C4-2B (cell line): Measurements from ENCODE around the gene PLGRKT.
"Not testable (repeated sequence)": the region's sequence is repeated elsewhere in the genome, so short reads cannot be mapped to it uniquely, and the experiment has no call there.

Experiments used
- H3K27ac ChIP-seq: fragments of 450-650 bp; 2 replicates; pipeline ENCODE4 v1.5.1; 2017
- ZFX ChIP-seq: fragments of 450-650 bp; IDR thresholded peaks from 2 replicates; pipeline ENCODE4 v1.6.1; 2017
- TF ChIP-seq, protein P1 (sequence below): fragments of 450-650 bp; conservative IDR thresholded peaks from 2 replicates; pipeline ENCODE4 v1.5.1; 2017; ENCODE audit warnings: mild to moderate bottlenecking

Gene PLGRKT

DNA sequence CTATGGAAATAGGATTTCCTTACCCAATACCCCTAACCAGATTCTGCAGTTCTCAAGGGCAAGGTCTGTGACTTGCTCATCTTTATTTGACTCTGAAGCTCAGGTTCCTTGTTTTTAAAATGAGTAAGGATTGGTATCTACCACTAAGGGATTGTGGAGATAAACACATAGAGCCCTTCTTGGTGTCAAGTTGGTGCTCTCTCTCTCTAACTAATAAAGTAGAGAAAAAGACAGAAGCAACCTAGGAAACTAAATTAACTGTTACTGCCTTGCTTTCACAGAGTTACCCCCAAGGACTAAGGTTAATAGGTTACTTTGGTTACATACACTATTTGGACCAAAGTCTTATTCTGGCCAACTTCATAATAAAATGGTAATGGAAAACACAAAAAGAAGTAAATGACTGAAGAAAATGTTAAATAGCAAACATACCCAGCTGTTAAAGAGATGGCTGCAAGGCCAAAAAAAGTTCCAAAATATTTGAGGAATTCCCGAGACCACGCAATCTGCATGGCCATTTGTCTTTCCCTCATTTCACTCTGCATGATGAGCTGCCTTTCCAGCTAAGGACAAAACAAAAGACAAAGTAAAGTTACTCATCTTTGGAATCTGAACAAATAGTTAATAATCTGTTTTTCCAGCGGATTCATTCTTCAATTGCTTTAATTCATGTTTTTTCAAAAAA, 76.3 kb downstream of the PLGRKT start:
- TF ChIP-seq, protein P1, sequence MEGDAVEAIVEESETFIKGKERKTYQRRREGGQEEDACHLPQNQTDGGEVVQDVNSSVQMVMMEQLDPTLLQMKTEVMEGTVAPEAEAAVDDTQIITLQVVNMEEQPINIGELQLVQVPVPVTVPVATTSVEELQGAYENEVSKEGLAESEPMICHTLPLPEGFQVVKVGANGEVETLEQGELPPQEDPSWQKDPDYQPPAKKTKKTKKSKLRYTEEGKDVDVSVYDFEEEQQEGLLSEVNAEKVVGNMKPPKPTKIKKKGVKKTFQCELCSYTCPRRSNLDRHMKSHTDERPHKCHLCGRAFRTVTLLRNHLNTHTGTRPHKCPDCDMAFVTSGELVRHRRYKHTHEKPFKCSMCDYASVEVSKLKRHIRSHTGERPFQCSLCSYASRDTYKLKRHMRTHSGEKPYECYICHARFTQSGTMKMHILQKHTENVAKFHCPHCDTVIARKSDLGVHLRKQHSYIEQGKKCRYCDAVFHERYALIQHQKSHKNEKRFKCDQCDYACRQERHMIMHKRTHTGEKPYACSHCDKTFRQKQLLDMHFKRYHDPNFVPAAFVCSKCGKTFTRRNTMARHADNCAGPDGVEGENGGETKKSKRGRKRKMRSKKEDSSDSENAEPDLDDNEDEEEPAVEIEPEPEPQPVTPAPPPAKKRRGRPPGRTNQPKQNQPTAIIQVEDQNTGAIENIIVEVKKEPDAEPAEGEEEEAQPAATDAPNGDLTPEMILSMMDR, result no peak
- TF ChIP-seq ZFX, result no peak
- no peak overlapping the region for H3K27ac ChIP-seq

DNA sequence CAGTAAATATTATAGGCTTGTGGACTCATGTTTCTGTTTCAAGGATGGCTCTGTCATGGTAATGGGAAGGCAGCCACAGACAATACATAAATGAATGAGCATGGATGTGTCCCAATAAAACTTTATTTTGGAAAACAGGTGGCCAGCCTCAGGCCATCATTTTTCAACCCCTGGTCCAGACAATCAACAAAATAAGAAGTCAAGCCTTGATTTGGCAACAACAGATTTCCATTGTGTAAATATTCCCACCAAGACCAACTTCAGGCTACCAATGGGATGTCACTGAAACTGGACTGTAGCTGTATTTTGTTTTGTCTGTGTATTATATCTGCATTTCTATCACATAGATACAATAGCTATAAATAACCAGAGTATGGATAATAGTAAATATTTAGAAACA, 77.4 kb downstream of the PLGRKT start:
- TF ChIP-seq, protein P1, result no peak
- no peak for TF ChIP-seq ZFX
- H3K27ac ChIP-seq, result no peak overlapping the region

DNA sequence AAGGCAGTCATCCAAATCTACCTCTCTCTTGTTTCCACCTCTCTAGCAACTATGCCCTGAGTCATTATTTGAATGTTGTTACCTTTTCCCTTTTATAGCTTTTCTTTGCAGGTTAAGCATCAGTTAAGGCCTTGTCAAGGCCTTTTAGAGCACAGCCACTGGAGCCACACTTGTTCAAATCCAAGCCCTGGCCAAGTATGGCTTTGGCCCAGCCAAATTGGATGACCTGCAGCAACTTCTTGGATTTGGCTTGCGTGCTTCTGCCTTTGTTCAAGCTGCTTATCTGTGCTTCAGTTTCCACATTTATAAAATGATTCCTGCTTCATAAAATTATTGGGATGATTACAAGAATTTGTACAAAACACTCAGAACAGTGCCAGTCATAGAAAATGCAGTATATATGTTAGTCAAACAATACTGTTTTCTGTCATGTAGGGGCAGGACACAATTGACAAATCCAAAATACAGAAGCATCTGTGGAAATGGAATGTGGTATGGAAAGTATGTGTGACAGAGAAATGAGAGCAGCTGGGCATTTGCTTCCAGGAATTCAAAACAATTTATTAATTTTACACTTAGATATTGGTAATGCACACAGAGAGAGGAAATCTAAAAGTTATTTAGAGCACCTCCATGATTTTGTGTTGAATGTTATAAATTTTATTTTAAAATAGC, 80.2 kb downstream of the PLGRKT start:
- TF ChIP-seq ZFX, result no peak
- TF ChIP-seq, protein P1, result no peak
- H3K27ac ChIP-seq, result no peak overlapping the region

DNA sequence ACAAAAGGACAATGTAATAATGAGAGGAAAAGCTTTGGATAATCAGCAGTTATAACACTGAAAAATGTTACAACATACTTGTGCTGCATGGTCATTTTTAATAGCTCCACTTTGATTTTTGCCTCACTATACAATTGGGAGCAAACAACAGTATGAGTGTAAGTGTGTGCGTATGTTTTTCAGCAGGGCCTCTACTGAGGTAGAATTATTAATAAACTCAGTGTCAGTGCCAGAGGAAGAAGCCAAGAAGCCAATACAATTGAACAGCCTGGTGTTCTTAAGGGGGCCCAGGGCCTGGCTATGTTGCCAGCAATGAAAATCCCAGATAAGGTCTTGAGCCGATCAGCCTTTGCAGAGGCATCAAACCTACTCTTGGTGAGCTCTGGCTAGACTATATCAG, 81.9 kb downstream of the PLGRKT start:
- TF ChIP-seq, protein P1, result no peak
- TF ChIP-seq ZFX, result no peak
- no peak overlapping the region for H3K27ac ChIP-seq

DNA sequence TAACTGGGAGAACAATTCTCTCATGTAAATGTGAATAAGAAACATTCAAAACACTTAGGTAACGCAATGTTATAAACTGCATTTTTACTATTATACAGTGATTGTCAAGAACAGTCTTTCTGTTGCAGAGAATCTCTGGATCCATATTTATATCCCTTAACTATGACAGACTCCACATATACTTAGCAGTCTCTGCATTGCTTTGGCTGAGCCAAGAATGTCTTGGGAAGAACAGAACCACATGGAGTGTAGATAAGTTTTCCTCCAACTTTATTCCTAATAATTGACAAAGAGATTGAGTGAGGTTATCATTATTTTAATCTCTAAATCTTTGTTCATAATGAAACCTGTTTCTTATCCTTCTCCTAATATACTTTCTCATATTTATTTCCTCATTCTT, 82.5 kb downstream of the PLGRKT start:
- H3K27ac ChIP-seq, result no peak overlapping the region
- no peak for TF ChIP-seq ZFX
- TF ChIP-seq, protein P1, result no peak

DNA sequence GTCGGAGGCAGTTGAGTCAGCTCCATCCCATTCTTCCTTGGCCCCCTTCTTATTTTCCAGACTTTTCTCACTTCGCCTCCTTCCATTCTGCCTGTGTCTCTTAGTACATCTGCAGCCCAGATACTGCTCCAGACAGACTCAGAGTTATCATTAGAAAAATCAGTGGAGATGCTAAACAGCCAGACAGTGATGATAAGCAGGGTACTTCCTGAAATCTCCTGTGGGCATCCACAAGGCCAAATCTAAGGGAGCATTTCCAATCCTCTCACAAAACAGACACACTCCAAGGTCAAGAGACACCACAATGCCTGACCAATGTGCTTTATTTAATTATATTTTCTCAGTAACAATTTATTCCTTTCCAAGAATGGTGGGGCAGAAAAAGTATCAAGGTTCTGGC, 83.5 kb downstream of the PLGRKT start:
- H3K27ac ChIP-seq, result no peak overlapping the region
- TF ChIP-seq ZFX, result no peak
- TF ChIP-seq, protein P1, result no peak

DNA sequence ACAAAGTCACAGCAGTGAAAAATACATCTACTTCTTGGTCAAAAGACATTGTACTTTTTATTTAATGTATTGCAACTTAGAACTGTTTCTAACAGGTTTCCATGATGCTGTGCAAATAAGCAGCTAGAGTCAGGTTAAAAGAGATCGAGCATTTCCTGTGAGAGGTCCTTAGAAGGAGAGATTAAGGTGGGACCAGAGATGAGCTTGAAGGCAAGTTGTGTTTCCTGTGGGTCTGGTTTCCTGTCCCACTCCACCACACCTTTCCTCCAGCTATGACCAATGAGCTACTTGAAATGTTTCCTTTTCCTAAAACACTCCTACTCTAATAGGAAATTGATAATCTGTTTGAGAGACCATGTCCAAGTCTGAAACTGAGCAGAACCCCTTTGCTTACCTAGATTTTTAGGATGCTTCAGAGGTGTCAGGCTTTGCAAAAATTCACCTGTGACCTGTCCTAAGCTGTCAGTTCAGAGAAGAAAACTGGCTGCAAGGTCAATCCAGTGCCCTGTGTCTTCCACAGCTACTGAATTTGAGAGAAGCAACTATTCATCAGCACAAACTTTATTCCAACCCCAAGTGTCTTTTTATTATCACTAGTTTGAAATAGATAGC, 85.0 kb downstream of the PLGRKT start:
- no peak for TF ChIP-seq ZFX
- TF ChIP-seq, protein P1, result no peak
- no peak overlapping the region for H3K27ac ChIP-seq

DNA sequence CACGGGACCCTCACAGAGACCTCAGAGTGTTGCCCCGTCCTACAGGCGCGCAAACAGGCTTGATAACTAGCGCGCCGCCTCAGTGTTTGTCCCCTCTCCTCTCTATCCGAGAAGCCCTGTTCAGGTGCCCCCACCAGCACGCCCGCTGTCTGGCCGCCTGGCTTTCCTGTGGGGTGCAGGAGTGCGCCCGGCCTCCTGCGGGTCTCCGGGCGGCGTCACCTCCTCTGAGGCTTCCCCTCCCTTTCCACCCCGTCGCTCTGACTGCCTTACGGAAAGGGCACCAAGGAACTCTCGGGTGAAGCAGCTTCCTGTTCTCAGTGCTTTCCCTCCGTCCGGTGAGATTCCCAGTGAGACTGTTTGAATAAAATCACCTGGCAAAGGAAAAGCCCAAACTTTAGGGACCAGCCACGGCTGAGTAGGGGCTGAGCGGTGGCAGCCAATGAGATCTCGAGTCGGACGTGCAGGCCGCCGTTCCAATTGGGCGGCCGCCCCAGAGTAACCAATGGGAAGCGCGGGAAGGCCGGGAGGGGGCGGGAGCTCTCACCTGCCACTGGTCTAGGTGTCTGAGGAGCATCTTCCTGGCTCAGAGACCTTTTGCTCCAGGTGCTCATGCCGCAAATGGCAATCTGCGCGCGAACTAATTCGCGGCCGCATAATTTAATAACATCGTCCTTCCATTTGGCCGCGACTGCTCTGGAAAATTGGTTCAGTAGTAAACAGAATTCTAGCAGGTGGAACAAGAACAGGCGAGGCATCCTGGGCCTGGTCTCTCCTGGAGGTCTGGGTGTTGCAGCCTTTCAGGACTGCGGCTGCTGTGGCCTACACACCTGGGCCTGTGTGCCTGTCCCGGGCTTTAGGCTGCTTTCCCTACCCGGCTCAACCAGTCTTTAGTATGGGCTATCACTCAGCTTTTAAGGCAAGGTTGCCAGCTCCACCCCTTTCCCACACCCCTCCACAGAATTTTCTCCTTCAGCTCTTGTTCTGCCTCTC, 98.4 kb downstream of the PLGRKT start, which contains the start of gene RLN1:
Gene RLN1, minus strand, starts transcription at position 885 of the 990 bp plus-strand sequence. Its CDS starts 130 bp downstream, at position 755.
- H3K27ac ChIP-seq, result not testable (repeated sequence)
